NCI-H526 treated with DMSO at 0.1 percent for 48 hours (cell line): ENCODE results near the gene BORCS6.

Experiments used
- DNase-seq: peaks from one replicate; lab custom pipeline; 2025; lab: John Stamatoyannopoulos, UW

The BORCS6 gene

DNA sequence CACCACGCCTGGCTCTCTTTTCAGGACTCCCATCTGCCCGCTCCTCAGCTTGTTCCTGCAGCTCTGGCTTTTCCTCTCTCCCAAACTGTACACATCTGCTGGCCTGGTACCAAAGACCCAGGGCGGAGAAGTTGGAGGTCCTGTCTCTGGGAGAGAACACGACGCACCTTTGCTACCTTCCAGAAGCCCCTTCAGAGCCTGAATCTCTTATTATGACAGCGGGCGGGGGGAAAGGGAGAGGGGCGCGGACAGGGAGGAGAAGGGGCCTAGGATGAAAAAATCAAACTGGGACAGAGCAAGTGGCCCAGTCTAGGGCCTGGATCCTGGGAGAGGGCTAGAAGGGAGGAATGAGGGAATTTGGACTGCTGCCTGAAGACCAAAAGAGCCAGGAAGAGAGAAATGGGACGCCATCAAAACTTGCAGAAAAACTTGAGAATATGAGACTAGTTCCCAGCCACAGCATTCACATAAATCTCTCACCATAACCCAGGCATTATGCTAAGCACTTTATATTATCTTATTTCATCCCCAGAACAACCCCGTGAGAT, 35.3 kb downstream of the BORCS6 start:
- DNase-seq = no peak

DNA sequence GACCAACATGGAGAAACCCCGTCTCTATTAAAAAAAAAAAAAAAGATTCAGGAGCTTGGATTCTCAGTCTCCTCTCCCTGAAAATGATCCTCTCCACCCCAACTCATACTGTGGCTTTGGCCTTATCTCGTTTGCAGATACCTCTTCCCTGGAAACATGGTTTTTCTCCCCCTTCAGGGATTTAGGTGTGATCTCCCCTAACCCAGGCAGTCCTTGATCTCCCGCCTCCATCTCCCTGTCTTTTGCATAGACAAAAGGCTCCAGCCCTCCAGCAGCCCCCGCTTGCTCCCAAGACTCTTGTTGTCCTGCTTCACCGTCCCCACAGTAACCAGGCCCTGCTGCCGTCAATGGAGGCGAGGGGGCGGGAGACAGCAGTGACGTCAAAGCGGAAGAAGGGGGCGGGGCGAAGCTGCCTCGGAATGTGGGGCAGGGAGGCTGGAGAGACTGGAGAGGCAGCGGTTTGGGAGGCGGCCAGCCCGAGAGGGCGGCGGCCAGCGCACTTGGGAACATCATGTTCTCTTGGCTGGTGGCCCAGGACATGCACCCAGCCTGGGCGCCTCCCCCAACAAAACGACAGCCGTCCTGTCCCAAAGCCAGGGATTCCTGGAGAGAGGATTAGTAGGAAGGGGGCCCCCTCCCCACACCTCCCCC, 35.9 kb downstream of the BORCS6 start:
- peak; percentile 14 for DNase-seq

DNA sequence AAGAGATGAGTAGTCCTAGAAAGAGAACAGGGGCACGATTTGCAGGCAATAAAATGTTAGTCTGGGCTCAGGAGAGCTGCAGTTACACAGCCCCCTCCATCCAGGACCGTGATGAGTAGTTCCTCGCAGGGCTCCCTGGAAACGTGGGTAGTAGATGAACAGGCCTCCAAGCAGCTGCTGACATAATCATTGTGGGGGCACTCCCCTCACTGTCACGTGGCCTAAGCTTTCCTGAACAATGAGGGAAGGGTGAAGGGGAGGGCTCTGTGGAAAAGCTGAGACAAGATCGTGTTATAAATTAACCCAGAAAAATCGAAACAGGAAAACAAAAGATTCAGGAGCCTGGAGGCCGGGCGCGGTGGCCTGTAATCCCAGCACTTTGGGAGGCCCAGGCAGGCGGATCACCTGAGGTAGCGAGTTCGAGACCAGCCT, 36.4 kb downstream of the BORCS6 start:
- DNase-seq = no peak

DNA sequence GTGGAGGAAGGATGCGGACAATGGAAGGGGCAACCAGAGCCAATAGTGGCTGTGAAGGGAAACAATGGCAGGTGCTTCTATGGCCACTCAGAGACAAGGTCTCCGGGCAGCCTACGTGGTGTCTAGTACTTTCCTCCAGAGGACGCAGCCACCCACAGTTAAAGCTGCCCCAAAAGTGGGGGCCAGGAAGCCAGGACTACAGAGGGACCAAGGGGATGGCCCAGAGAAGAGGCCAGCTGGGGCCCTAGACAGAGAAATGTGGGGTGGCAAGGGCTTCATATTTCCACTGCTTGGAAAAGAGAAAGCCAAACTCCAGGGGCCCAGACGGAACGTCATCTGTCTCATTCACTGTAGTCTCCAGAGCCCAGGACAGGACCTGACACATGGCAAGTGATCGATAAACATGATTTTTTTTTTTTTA, 36.9 kb downstream of the BORCS6 start:
- no peak for DNase-seq

DNA sequence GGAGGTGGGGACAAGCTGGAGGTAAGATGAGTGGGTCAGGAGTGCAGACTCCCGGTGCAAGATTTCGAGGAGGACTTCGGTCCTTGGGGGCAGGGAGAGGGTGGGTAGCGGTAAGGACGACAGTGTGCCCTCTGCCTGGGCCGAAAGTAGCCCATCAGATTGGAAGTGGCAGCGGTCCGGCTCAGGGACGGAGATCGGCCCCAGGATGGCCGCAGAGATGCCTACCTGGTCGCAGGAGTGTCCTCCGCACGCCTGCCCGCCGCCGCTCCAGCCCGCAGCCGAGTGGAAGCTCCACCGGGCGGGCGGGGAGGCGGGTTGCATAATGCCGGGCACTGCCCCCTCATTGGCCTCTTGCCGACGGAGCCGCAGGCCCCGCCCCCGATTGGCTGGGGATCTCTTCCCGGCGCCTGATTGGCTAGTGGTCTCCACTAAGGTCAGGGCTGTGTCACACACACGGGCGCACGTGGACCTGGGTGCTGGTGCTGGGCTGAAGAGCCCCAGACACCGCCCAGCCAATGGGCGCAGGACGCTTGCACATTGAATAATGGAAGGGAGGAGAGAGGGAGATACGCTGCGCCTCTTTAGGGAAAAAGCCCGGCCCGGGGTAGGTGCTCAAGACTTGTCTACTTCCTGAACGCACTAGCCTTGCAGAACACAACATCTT, 37.7 kb downstream of the BORCS6 start, which contains the start of gene PER1:
Gene PER1, minus strand, starts transcription at position 293 of the 664 bp plus-strand sequence. CDS start 1,698 bp downstream, outside the sequence.
- DNase-seq = peak; percentile 69

DNA sequence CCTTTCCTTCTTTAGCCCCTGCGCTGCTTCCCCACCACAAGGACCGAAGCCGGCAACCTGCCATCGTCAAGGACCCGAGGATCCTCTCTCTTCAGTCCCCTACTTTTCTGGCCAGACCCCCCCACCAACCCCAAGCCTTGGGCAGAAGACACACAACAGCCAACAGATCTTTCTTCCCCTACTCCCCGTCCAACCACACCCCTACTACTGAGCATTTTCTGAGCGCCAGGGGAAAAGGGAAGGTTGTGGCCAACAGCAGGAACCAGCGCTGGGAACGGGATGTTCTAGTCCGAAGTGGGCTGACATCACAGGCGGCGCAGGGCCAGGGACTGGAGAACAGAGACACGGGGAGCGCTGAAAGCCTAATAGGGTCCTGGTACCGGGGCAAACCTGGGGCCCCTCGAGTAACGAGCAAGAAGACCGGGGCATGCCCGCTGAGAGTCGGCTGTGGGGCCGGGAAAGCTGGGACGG, 38.3 kb downstream of the BORCS6 start:
- DNase-seq = no peak

DNA sequence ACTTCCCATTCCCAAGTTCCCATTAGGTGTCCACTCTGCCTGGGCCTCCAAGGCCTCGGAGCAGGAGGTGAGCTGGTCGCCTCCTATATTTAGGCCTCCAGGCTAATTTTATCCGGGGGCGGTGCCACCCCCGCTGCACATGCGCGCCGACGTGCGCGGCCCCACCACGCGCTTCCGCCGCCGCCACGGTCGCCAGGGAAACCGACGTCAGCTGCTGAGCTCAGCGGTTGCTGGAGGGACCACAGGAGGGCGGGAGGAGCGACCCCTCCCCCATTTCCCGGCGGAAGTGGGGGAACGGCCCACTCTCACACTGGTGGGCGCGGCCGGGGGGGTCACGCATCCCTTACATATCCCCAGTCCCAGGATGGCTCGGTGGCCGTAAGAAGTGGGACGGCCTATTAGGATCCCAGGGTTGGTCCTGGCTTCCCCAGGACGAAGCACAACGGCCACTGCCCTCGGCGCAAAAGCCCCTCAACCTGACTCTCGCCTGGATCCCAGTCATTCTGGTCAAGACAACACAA, 38.8 kb downstream of the BORCS6 start:
- no peak for DNase-seq

DNA sequence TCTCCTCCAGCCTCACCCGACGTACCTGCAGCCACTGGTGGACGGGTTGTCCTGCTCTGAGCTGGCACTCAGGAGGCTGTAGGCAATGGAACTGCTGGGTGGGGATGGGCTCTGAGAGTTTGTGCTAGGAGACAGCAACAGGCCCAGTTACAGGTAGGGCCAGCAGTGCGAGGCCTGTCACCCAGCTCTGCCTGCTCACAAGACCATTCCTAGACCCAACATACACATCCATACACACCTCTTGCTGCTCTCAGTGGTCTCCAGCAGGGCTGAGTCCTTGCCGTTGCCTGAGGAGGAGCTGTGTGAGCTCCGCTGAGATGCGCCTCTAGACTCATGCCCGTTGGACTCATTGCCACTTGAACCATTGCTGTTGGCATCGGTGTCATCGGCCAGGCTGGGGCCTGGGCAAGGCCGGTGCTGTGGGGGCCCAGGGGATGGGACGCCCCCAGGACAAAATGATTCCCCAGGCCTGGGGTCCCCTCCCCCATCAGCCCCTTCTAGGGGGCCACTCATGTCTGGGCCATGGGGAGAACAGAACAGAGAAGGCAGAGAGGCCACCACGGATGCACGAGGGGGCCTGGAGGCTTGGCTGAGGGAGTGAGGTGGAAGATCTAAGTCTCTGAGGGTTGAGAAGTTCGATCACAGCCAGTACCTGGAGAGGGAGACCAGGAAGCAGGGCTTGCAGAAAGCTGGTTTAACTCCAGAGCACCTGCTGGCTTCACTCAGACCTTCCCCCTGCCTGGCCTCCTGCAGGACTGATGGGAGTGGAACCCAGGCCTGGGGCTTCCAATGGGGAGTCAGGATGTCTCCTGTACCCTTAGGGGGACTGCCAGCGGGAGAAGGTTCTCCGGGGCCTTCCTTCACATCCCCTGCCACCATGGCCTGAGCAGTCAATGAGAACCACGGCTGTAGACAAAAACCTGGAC, 39.5 kb downstream of the BORCS6 start:
- no peak for DNase-seq

DNA sequence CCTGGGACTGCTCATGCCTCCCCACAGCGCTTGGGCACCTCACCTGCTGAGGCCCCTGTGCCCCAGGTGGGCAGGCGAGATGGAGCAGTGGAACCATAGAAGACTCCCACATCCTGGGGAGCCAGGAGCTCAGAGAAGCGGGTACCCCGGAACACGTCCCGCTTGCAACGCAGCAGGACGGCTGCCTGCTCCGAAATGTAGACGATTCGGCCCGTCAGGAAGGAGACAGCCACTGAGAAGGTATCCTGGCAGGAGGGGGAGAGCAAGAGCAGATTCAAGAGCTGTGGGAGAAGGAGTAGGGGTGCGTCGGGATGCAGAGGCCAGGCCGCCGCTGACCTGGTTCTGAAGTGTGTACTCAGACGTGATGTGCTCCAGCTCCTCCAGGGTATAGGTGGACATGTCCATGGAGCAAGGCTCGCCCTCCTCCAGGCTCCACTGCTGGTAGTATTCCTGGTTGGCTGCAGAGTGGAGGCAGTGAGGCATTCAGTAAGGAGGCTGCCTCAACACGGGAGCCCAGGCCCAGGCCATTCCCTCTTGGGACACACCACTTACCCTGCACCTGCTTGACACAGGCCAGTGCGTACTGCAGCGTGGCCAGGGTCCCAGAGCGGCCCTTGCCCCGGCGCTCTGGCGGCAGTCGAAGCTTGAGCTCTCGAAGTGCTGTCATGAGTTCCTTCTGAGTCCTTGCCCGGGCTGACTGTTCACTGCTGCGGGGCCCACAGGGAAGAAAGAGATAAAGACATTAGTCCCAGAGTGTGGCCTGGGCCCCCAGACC, 40.4 kb downstream of the BORCS6 start:
- no peak for DNase-seq

DNA sequence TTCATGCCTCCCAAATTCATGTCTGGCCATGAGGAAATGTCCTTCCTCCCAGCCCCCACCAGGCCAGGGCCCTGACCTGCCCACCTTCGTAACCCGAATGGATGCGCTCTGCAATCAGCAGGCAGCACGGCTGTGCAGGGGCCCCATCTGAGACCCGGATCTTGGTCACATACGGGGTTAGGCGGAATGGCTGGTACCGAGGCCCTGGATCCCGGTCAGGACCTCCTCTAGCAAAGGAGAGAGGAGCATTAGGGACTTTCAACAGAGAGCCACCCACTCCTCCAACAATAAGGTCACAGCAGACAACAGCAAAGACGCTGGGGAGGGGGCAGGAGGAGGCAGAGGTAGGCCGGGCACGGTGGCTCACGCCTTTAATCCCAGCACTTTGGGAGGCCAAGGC, 41.4 kb downstream of the BORCS6 start:
- no peak for DNase-seq

DNA sequence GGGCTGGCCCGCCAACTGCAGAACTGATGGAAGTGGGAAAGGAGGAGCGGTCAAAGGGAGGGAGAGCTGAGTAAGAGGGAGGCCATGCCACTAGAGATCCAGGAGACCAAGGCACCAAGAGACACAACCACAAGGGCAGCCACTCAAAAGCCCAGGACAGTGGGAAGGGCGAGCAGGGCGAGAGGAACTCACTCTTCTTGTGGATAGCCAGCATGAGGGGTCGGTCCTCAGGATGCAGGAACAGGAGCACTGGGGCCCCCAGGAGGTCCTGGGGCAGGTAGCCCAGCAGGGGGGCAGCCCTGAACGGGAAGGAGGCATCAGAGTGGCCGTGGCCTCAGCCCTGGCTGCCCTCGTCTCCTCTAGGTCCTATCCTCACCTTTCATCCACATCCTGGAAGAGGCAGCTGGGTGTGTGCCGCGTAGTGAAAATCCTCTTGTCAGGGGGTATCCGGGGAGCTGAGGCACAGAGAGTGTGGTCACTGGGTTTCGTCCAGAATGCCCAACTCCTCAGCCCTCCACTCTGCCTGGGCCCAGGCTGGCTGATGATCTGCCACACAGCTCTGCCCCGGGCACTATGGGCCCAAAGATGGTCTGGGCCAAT, 42.1 kb downstream of the BORCS6 start:
- no peak for DNase-seq

DNA sequence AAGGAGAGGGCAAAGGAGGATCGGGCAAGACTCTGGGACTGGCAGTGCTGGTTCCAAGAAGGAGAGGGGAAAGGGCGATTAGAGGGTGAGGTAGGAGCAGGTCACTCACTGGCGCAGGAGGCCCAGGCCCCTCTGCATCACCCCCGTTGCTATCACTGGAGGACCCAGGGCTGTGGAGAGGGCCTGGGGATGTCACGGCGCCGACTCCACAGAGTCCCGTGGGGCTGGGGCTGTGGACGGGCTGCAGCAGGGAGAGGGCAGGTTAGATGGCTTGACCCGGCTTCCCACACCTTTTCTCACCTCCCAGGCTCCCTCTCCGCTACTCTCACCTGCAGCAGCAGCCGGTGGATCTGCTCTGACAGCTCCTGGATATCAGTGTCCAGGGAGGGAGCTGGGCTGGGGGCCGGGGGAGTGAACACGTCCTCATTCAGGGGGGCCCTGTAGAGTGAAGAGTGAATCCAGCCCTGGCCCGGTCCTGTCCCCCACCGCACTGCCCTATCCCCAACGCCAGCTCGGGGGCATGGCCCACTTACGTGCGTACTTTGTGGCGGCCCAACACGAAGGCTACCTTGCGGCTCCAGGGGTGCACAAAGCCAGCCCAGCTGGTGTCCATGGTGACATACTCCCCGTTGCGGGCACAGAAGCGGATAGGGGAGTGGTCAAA, 42.7 kb downstream of the BORCS6 start:
- no peak for DNase-seq

DNA sequence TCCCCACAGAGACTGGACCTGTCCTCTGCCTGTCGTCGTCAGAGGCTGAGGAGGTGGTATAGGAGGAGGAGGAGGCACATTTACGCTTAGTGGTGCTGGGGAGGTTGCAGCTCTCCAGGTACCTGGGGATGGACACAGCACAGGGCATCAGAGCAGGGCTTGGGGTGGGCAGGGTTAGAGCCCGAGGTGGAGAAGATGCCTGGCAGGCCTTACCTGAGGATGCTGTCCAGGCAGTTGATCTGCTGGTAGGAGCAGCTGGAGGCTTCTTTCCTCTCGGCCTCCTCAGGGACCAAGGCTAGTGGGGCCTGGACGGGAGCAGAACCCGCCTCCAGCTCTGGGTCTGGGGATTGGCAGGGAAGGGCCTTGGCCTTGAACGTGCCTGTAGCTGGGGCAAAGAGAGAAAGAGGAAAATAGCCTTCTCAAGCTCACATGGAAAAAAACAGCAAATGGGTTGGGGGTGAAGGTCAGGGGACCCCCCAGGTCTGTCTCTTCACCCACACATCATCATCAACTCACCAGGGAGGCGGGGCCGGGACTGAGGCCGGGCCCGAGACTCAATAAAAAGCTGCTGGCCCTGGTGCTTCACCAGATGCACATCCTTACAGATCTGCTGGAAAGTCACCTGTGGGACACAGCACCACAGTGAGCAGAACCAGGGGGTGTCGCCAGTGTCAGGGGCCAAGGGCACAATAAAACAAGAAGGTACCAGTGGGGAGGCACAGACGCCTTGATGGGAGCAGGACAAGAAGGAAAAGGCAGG, 43.4 kb downstream of the BORCS6 start:
- no peak for DNase-seq

DNA sequence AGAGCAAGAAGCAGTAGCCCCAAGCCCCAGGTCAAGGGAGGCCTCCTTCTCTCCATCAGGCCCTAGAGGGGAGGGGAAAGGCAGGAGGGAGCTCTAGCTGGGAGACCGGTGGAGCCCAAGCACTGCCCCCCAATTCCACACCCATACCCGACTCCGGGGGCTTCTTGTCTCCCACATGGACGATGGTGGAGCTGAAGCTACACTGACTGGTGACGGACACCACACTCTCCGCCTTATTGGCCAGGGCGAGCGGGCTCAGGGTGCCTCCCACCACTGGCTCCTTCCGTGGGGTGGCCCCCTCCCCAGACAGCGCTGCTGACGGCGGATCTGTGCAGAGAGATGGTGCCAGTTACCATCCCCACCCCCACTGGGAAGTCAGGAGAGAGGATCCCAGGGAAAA, 44.2 kb downstream of the BORCS6 start:
- no peak for DNase-seq

DNA sequence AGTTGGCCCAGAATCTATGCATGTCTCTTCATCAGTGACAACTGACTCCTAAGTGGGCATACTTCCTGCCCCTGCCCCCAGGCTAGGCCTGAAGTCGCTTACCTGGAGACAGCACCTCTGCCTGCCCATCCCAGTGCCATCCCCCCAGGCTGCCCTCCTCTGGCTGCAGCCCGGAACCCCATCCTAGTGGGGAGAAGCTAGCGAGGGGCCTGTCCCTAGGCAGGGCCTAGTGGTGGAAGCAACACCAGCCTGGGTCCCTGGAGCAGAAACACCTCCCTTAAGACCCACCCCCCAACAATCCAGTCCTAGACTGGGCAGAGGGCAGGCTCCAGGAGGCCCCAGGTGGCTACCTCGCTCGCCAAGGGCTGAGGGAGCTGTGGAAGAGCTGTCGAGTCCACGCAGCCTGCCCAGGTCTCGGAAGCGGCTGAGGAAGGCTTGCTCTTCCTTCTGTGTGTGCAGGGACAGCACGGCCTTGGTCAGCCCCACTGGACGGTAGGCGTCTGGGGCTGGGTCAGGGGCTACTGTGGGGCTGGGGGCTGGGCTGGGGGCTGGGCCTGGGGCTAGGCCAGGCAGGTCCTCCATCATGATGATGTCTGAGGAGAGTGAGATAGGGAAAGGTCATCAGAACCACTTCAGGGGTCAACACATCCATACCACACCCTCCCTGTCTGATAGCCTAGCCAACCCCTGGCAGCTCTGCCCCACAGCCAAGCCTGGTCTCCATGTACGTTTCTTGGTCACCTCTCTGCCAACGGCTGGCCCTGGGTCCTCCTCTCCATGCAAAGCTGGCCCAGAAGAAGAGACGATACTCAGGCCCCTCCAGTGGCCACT, 45.4 kb downstream of the BORCS6 start:
- DNase-seq = no peak

DNA sequence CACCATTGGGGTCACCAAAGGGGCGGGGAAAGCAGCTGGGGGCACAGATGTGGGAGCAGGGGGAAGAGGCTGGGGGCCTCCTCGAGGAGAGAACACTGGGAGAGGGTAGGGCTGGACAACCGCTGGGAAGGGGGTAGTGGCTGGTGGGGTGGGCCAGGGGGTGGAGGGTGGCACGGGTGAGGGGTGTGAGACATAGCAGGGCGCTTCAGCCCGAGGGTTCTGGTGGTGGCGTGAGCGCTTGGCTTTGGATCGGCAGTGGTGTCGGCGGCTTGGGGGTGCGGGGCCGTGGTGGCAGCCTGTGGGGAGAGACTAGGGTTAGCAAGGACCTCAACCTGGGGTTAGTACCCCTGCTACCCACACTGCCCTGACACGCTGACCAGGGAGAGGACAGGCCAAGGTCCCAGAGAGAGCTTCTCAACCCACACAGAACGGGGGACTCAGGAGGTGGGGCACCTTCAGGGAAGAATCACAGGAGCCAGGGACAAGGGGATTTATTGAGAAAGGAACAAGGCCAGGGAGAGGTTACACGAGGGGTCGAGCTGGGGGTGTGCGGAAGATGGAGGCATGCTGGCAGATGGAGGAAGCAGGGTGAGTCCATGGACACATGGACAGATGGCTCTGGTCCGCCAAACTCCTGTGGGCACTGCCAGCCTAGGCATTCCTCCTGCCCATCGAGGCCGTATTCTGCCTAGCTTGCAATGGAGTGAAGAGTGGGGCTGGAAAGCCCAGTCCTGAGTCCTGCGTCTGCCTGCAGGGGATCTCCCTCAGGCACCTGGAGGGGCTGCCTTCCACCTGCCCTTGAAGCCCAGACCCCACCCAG, 46.2 kb downstream of the BORCS6 start:
- no peak for DNase-seq

DNA sequence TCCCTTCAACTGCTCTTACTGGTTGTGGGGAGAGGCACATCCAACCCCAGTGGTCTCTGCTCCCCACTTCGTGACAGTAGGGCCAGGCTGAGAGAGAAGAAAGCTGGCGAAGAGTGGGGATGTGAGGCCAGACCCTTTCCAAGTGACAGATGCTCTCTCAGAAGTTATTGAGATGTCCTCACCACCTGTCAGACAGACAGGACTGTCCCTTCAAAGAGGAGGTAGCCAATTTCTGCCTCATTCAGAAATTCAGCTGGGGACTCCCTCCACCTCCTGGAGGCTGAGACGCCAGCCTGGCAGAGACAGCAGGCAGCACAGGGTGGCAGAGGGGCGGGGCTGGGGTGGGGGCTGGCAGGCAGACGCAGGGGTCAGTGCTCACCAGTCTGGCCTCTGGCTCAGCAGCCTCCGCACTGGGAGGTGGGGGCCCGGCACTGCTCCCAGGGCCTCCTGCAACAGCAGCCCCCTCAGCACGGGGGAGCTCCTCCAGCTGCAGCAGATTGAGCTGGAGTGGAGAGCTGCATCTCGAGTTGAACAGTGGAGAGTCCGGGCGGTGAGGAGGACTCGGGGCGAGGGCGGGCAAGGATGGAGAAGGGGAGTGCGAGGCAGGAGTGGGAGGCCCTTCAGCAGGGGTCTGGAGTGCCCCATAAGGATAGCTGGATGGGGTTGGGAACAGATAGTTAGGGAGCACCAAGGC, 46.9 kb downstream of the BORCS6 start:
- no peak for DNase-seq
